Naive thymus-derived CD8-positive, alpha-beta T cell (primary cell): ENCODE results near the gene RIGI. TPM values are rescaled to one million over a fixed set of nuclear protein-coding genes. Genes with fewer than 3 reads are reported as not detected.
A peak's percentile ranks its signal among the peaks of the same experiment; 100 is the strongest.
"Not testable (repeated sequence)": the region's sequence is repeated elsewhere in the genome, so short reads cannot be mapped to it uniquely, and the experiment has no call there.

Source experiments
- ATAC-seq, 2 donors: fragments of 150-1000 bp; cut with Tn5 transposase in 1 of 2; sonication (Bioruptor Pico), chemical (Tn5 transposase) in 1 of 2; 1 replicate in 1 of 2; 2 replicates in 1 of 2; pipeline ENCODE4 v1.10.0; 2021; ENCODE audit warnings: mild to moderate bottlenecking in 2 of 2, moderate library complexity in 2 of 2
- POLR2A ChIA-PET: fragments of 350-600 bp; sonication (Branson Sonifier 250); formaldehyde crosslinking; loops from one replicate; lab custom pipeline; 2021; ENCODE audit warnings: antibody characterized with exemption; lab: Charles Lee
- DNase-seq, 10 donors: peaks; one replicate each; pipeline versions ENCODE4 v3.0.0 to v3.0.0-alpha.2; 2020 to 2022
- H3K27ac Mint-ChIP-seq, 10 donors: one replicate each; pipeline ENCODE4 v1.8.0; 2020 to 2022; ENCODE audit warnings: mild to moderate bottlenecking in 10 of 10, mixed read lengths in 10 of 10, moderate library complexity in 4 of 10, inconsistent platforms in 1 of 10
- H3K27me3 Mint-ChIP-seq, 5 donors: one replicate each; pipeline ENCODE4 v1.8.0; 2021 to 2022; ENCODE audit warnings: mixed read lengths in 5 of 5
- H3K36me3 Mint-ChIP-seq, 3 donors: one replicate each; pipeline ENCODE4 v1.8.0; 2020 to 2022; ENCODE audit warnings: mixed read lengths in 3 of 3, mild to moderate bottlenecking in 2 of 3, inconsistent platforms in 1 of 3
- H3K4me1 Mint-ChIP-seq, 4 donors: one replicate each; pipeline ENCODE4 v1.8.0; 2021 to 2022; ENCODE audit warnings: mixed read lengths in 4 of 4
- H3K4me3 Mint-ChIP-seq, 10 donors: one replicate each; pipeline ENCODE4 v1.8.0; 2020 to 2022; ENCODE audit warnings: mild to moderate bottlenecking in 10 of 10, mixed read lengths in 10 of 10, moderate library complexity in 6 of 10, inconsistent platforms in 1 of 10
- H3K9me3 Mint-ChIP-seq, 9 donors: one replicate each; pipeline ENCODE4 v1.8.0; 2020 to 2022; ENCODE audit warnings: mixed read lengths in 9 of 9, mild to moderate bottlenecking in 3 of 9, inconsistent platforms in 1 of 9, moderate library complexity in 1 of 9
- polyA plus RNA-seq, 3 donors: library from polyadenylated mRNA; unstranded; fragments of 300-500 nt; fragmentation: Illumina TruSeq; gene quantifications; one replicate each; pipeline ENCODE4 v1.2.3, GENCODE V29; 2021
- total RNA-seq, 8 experiments: library from RNA in 2 of 8; stranded (reverse) in 2 of 8; gene quantifications; one replicate each; pipeline ENCODE4 v1.2.3 and lab custom pipeline; 2021 to 2026

Gene RIGI
- total and polyA plus RNA-seq, 5 experiments from 2014 or later = 12.7 to 22.6 (median 14.4) TPM

DNA sequence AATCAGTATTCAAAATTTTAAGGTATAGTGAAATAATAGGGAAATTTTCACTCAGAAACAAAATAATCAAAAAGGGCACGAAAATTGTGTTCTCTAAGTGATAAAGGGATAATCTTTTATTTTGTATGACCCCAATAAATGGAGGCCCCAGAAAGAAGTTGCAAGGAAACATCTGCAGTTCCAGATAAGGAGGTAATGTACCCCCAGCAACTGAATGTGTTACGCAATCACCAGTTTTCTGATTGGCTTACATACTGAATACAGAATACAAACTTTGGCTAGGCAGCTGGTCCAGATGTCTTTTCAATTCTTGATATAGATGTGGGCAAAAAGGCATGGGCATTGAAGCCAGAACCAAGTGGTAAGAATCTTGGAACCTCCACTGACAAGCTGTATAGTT is 28.1 kb upstream of the RIGI start:
- peak overlapping the region in 7 of 10 donors; percentile 13 to 92 (median 48) for H3K4me3 Mint-ChIP-seq
- no peaks in the 10 kb centered on the region for H3K9me3 Mint-ChIP-seq
- H3K27ac Mint-ChIP-seq = peak overlapping the region in 8 of 10 donors; percentile 1 to 97 (median 50)
- ATAC-seq = no peak
- DNase-seq = no peak
- no peaks in the 10 kb centered on the region for H3K27me3 Mint-ChIP-seq
- peaks cover 0 to 24% (median 0%) of the 10 kb centered on the region in 3 donors for H3K36me3 Mint-ChIP-seq
- H3K4me1 Mint-ChIP-seq = peaks cover 25 to 64% (median 52%) of the 10 kb centered on the region in 4 donors
- POLR2A ChIA-PET = interaction anchor here (1.8 kb wide), 1 partner anchor 18 kb away, joined by 9 read pairs; the partner anchor contains the start of gene NDUFB6

DNA sequence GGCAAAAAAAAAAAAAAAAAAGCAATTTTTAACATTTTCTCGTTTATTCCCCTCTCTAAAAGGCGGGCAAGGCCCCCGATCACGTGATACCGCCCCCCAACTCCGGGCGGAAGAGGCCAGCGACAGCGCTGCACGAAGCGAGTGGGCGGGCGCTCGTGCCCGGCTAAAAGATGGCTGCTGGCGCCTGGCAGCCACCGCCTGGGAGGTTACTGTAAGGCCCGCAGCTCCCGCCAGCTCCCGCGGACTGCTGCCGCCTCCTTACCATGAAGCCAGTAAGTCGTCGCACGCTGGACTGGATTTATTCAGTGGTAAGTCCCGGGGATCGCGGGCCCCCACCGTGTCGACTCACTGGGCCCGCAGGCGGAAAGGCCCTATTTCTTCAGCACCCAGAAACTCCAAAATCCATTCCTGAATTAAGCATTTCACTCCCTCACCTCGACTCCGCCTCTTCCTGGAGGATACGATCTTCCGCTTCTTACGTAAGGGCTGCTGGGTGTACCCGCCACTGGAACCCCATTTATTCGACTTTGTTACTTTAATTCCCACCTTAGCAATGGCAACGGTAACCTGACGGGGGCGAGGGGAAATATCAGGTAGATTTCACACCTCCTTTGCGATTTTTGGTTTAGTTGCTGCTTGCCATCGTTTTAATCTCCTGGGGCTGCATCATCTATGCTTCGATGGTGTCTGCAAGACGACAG is 26.3 kb upstream of the RIGI start, which contains the start of the genes SMIM27 and TOPORS:
SMIM27 (plus strand) TSS at position 156 of the 701 bp plus-strand sequence; CDS start at position 264, 108 bp downstream.
TOPORS (minus strand) TSS at position 415 of the 701 bp plus-strand sequence; CDS start at position 265, 150 bp downstream.
- Mint-ChIP-seq H3K36me3 (peaks cover 0 to 14% (median 0%) of the 10 kb centered on the region in 3 donors), H3K4me1 (peaks cover 26 to 64% (median 58%) of the 10 kb centered on the region in 4 donors), H3K4me3 (peak within 1 kb of the TSS; percentile 92 to 100 (median 98)), H3K9me3 (no peaks in the 10 kb centered on the region), H3K27ac (peak within 1 kb of the TSS; percentile 95 to 100 (median 99)), H3K27me3 (no peaks in the 10 kb centered on the region)
- peak; percentile 64 to 67 for ATAC-seq
- DNase-seq = peak; percentile 87 to 95 (median 90)
- POLR2A ChIA-PET = interaction anchor here (0.5 to 4.7 kb wide), 8 partner anchors 11 to 976 kb away, joined by 3 to 57 read pairs (median 4); partner anchors contain the start of genes NDUFB6 and RIGI

DNA sequence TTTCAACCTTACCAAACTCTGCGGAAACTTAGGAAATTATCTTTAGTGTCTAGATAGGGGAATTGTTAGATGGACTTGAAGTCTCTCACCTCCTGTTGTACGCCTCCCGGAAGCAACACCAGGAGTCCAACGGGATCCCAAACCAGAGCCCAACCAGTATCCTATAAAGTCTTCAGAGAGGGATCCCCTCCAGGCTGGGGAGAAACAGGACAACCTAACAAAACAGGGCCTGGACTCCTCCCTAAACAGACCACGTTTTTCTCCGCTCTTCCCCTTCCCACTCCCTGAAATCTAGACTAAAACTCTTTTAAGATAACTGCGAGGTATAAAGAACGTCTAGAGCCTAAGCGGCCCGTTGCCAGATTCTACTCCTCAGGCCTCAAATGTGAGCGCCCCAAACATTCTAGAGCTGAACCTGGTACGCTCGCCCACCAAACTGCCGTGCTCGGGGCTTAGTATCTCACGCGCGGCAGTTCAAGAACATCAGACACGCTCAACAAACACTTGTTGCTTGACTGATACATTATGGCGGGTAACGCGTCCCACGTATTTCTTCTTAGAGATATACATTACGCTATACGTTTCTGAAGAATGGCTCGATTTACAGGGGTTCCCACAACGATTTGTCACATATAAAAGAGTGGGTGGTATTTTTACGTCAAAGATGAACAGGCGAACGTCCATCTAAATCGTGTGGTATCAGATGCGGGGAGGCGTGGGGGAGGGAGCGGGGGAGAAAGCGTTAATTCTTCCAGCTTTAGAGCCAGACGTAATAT is 25.5 kb upstream of the RIGI start:
- POLR2A ChIA-PET = interaction anchor here (0.5 to 4.7 kb wide), 11 partner anchors 10 to 975 kb away, joined by 3 to 57 read pairs (median 5); partner anchors contain the start of genes ACO1, DNAJA1, NDUFB6 and RIGI
- Mint-ChIP-seq H3K4me3 (peak overlapping the region; percentile 92 to 100 (median 98)), H3K27ac (peak overlapping the region; percentile 95 to 100 (median 99)), H3K27me3 (no peaks in the 10 kb centered on the region), H3K9me3 (no peaks in the 10 kb centered on the region), H3K36me3 (peaks cover 0 to 15% (median 0%) of the 10 kb centered on the region in 3 donors), H3K4me1 (peaks cover 26 to 69% (median 62%) of the 10 kb centered on the region in 4 donors)
- ATAC-seq (peak; percentile 7 to 21), DNase-seq (peak; percentile 18 to 75 (median 43))

DNA sequence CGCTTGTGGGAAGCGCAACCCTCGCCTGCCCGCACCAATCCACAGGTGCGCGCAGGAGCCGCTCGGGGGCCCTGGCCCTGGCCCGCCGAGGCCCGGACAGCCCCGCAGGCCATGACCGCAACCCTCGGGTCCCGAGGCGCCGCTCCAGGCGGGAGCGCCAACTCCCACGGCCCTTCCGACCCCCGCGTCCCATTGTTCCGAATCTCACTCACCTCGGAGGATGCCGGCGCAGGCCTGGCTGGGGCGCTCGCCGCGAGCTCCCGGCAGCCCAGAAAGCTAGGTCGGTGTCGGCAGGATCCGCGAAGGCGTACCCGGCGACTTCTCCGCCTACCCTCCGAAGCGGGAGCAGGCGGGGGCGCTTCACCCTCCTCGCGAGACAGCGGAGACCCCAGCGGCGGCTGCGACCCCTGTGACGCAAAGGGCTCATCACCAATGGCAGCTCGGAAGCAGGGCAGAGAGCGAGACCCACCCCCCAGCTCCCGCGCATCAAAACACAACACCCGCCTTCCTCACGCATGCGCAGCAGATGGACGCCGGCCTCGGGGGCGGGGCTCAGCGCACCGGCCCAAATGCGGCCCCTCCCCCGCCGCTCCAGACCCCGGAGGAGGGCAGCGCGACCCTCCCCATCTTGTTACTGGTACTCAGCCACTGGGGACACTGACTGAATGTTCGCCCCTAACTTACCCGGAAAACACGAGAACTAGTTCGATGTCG is 24.7 kb upstream of the RIGI start:
- no peaks in the 10 kb centered on the region for H3K9me3 Mint-ChIP-seq
- peaks cover 0 to 8% (median 0%) of the 10 kb centered on the region in 3 donors for H3K36me3 Mint-ChIP-seq
- DNase-seq (peak; percentile 93 to 99 (median 98)), ATAC-seq (peak; percentile 82 to 86)
- no peaks in the 10 kb centered on the region for H3K27me3 Mint-ChIP-seq
- peak overlapping the region; percentile 95 to 100 (median 99) for H3K27ac Mint-ChIP-seq
- POLR2A ChIA-PET = interaction anchor here (0.6 to 4.7 kb wide), 10 partner anchors 9 to 739 kb away, joined by 3 to 57 read pairs (median 5); partner anchors contain the start of genes ACO1, DNAJA1, NDUFB6 and NFX1
- H3K4me1 Mint-ChIP-seq = peaks cover 20 to 68% (median 61%) of the 10 kb centered on the region in 4 donors
- H3K4me3 Mint-ChIP-seq = peak overlapping the region; percentile 92 to 100 (median 98)

DNA sequence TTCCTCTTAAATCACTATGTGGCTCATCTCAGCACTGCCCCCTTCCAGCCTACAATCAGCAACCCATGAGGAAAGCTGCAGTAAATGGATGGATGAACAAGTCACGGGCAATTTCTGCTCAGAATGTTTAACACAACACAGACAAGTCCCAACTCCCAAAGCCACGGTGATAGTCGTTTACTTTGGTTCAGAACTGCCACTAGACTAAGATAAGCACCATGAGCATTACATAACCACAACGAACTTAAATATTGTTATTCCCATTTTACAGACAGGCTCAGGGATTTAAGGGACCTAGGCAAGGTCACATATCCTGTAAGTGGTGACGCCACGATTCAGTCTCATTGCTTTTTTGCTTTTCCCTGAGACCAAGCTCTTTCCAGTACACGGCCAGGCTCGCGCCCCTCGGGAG is 24.2 kb upstream of the RIGI start:
- ATAC-seq = no peak
- H3K27ac Mint-ChIP-seq = peak overlapping the region; percentile 81 to 100 (median 94)
- no peak for DNase-seq
- no peaks in the 10 kb centered on the region for H3K9me3 Mint-ChIP-seq
- H3K36me3 Mint-ChIP-seq = peaks cover 0 to 5% (median 0%) of the 10 kb centered on the region in 3 donors
- POLR2A ChIA-PET = interaction anchor here (0.6 to 4.7 kb wide), 10 partner anchors 8 to 740 kb away, joined by 3 to 57 read pairs (median 5); partner anchors contain the start of genes ACO1, DNAJA1, NDUFB6 and NFX1
- peak overlapping the region; percentile 89 to 100 (median 98) for H3K4me3 Mint-ChIP-seq
- H3K27me3 Mint-ChIP-seq = no peaks in the 10 kb centered on the region
- peaks cover 20 to 64% (median 59%) of the 10 kb centered on the region in 4 donors for H3K4me1 Mint-ChIP-seq

DNA sequence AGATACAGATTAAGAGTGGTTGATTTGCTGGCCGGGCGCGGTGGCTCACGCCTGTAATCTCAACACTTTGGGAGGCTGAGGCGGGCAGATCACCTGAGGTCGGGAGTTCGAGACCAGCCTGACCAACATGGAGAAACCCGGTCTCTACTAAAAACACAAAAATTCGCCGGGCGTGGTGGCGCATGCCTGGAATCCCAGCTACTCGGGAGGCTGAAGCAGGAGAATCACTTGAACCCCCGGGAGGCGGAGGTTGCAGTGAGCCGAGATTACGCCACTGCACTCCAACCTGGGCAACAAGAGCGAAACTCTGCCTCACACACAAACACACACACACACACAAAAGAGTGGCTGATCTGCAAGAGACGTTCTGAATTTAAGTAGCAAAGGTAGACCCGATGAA is 22.2 kb upstream of the RIGI start:
- Mint-ChIP-seq H3K4me3 (peak overlapping the region in 5 of 10 donors; percentile 14 to 98 (median 50)), H3K4me1 (peaks cover 20 to 58% (median 49%) of the 10 kb centered on the region in 4 donors), H3K36me3 (peaks cover 0 to 15% (median 6%) of the 10 kb centered on the region in 3 donors)
- DNase-seq, POLR2A ChIA-PET, H3K27ac Mint-ChIP-seq, H3K27me3 Mint-ChIP-seq, H3K9me3 Mint-ChIP-seq, ATAC-seq: not testable (repeated sequence)

DNA sequence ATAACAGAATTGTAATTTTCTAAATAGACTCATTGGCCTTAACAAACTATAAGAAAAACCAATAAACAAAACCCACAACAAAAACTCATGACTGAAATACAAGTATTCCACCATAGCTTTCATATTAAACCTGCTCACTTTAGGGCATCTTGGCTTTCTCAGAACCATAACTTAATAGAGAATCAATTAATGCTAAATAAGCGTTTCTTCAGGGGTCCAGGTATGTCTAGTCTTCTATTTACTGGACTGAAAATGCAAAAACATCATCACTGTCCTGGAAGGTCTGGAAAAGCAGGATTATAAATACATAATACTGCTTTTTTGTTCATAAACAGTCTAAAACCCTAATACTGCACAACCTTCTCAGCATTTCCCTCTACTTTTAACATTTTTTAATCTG is 19.9 kb upstream of the RIGI start:
- H3K4me3 Mint-ChIP-seq = no peak overlapping the region
- H3K9me3 Mint-ChIP-seq = no peaks in the 10 kb centered on the region
- ATAC-seq (no peak), DNase-seq (no peak)
- H3K27ac Mint-ChIP-seq = peak overlapping the region in 1 of 10 donors; percentile 19
- peaks cover 0 to 33% (median 17%) of the 10 kb centered on the region in 3 donors for H3K36me3 Mint-ChIP-seq
- no peaks in the 10 kb centered on the region for H3K27me3 Mint-ChIP-seq
- H3K4me1 Mint-ChIP-seq = peaks cover 17 to 48% (median 38%) of the 10 kb centered on the region in 4 donors
- POLR2A ChIA-PET = no interaction called here

DNA sequence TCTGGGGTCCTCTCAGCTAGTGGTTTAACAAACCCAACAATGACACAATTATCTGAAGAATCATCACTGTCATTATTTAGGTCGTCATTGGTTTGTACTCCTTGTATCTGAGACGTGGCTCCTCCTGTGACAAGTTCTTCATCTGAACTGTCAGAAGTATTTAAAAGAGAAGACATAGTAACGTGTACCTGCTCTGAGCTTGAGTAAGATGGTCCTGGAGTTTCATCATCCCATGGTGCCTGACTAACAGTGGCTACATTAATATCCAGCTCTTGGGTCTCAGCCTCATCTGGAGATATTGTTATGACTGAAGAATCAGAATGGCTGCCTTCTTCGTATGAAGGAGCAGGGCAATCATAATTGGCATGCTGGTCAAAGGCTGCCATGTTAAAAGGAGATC is 17.1 kb upstream of the RIGI start:
- Mint-ChIP-seq H3K4me1 (peaks cover 8 to 23% (median 16%) of the 10 kb centered on the region in 4 donors), H3K27me3 (no peaks in the 10 kb centered on the region), H3K36me3 (peaks cover 0 to 33% (median 17%) of the 10 kb centered on the region in 3 donors), H3K4me3 (no peak overlapping the region), H3K9me3 (no peaks in the 10 kb centered on the region), H3K27ac (peak overlapping the region in 1 of 10 donors; percentile 5)
- POLR2A ChIA-PET = no interaction called here
- ATAC-seq (no peak), DNase-seq (no peak)

DNA sequence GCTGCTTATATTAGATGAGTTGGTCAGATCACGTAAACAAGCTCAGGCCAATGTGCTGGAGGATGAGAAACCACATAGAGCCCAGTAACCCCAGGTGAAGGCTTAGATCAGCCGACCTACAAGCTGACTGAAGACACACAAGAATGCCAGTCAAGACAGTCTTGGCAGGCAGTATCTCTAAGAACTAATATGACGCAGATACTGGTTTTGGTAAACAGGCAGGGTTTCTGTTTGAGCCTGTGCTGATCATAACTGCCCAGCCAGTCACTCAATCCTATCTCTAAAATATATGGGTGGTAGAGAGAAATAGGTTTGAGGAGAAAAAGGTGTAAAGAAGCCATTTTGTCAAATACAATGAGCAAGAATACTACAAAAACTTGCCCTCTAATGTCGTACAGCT is 7.8 kb upstream of the RIGI start:
- H3K27ac Mint-ChIP-seq = peak overlapping the region in 1 of 10 donors; percentile 39
- H3K9me3 Mint-ChIP-seq = peaks cover 0 to 4% (median 0%) of the 10 kb centered on the region in 9 donors
- peaks cover 0 to 10% (median 5%) of the 10 kb centered on the region in 3 donors for H3K36me3 Mint-ChIP-seq
- no peak overlapping the region for H3K4me3 Mint-ChIP-seq
- no peak for DNase-seq
- H3K27me3 Mint-ChIP-seq = no peaks in the 10 kb centered on the region
- ATAC-seq = no peak
- peaks cover 0 to 3% (median 0%) of the 10 kb centered on the region in 4 donors for H3K4me1 Mint-ChIP-seq
- POLR2A ChIA-PET = interaction anchor here (1.4 kb wide), 1 partner anchor 17 kb away, joined by 3 read pairs; no protein-coding TSS in a partner anchor

DNA sequence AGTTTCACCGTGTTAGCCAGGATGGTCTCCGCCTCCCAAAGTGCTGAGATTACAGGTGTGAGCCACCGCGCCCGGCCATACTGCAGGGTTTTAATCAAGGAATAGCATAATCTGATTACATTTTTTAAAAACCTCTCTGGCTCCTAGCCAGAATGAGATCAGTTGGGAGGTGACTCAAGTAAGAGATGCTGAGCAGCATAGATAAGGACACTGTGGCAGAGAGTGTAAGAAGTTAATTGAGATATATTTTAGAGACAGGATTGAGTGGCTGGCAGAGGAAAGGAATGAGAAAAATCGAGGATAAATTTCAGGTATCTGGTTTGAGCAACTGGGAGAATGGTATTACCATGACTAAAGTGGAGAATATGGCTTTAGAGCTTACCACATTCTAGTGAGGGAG is 7.3 kb upstream of the RIGI start:
- Mint-ChIP-seq H3K27me3 (no peaks in the 10 kb centered on the region), H3K27ac (peak overlapping the region in 1 of 10 donors; percentile 39), H3K36me3 (peaks cover 0 to 10% (median 5%) of the 10 kb centered on the region in 3 donors), H3K9me3 (peaks cover 0 to 4% (median 0%) of the 10 kb centered on the region in 9 donors), H3K4me3 (no peak overlapping the region), H3K4me1 (peaks cover 0 to 3% (median 0%) of the 10 kb centered on the region in 4 donors)
- POLR2A ChIA-PET = interaction anchor here (1.4 kb wide), 1 partner anchor 17 kb away, joined by 3 read pairs; no protein-coding TSS in a partner anchor
- no peak for DNase-seq
- no peak for ATAC-seq

DNA sequence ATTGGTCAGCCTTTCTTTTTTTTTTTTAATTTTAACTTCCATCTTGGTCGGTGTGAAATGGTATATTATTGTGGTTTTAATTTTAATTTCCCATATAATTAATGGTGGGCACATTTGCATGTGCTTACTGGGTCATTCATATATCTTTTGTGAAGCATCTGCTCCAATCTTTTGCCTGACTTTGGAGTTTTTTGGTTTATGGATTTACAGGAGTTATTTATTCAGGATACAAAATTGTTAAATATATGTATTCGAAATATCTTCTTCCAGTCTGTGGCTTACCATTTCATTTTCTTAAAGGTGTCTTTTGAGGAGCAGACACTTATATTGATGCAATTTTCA is 682 bp upstream of the RIGI start:
- POLR2A ChIA-PET = interaction anchor here (0.6 to 3.8 kb wide), 8 partner anchors 12 to 148 kb away, joined by 3 to 57 read pairs (median 4); partner anchors contain the start of genes ACO1, NDUFB6, SMIM27 and TOPORS
- H3K27me3 Mint-ChIP-seq = no peaks in the 10 kb centered on the region
- DNase-seq (no peak), ATAC-seq (no peak)
- peaks cover 9 to 25% (median 24%) of the 10 kb centered on the region in 3 donors for H3K36me3 Mint-ChIP-seq
- H3K4me1 Mint-ChIP-seq = peaks cover 15 to 51% (median 44%) of the 10 kb centered on the region in 4 donors
- peak overlapping the region; percentile 94 to 99 (median 97) for H3K27ac Mint-ChIP-seq
- H3K9me3 Mint-ChIP-seq = peaks cover 0 to 8% (median 0%) of the 10 kb centered on the region in 9 donors
- H3K4me3 Mint-ChIP-seq = peak overlapping the region; percentile 83 to 99 (median 96)
